ENCODE results near the gene CDS2. TPM values are rescaled to one million over a fixed set of nuclear protein-coding genes. Genes with fewer than 3 reads are reported as not detected.

Gene CDS2
- total and polyA plus RNA-seq, 2 of the 13 experiments (the other 11 are each of a cell fraction or from before 2014, with no cell fraction given) = 81.3 to 153 TPM

DNA sequence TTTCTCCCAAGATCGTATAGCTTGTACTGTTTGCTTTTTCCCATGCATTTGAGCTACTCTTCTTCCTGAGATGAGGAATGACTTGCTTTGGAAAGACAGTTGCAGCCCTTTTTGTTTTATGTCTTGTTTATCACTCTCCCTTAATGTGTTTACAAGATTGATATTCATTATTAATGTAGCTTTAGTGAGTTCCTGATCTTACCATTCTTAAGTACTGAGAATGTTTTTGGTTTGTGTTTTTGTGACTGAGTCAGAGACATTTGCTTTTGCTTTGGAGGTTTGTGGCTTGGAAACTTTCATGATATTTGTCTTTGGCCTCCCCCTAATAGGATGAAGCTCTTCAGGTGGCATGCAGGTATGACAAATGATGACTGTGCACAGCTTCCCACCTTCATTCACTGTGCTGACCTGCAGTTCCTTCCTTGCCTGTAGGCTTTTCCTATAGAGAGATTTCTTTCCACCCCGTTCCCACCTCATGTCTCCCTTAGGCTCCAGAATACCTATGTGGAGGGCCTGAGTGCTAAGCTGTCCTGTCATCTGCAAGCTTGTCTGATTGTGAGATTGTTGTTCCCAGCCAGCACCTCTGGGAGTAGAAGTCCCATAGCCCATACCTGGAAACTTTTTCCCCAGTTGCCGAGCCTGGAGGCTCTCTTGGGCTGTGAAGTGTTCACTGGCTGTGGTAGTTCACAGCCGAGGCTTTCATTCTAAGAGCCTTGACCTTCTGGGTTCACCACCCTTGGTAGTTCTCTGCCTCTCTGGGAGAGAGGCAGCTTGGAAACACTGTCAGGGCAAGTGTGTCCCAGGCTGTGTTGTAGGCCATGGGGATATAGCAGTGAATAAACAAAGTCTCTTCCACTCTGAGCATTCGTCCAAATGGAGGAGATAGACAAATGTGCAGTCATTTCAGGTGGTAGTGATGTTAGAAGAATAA lies 27.1 kb downstream of the CDS2 start (continued):
- TF ChIP-seq ETV5 (CRISPR knock-in tag; IDR thresholded peaks at IDR 0.05; ENCODE audit: borderline replicate concordance) = no peak; the same call in 1 of the 2 replicates
- TF ChIP-seq, protein P1, sequence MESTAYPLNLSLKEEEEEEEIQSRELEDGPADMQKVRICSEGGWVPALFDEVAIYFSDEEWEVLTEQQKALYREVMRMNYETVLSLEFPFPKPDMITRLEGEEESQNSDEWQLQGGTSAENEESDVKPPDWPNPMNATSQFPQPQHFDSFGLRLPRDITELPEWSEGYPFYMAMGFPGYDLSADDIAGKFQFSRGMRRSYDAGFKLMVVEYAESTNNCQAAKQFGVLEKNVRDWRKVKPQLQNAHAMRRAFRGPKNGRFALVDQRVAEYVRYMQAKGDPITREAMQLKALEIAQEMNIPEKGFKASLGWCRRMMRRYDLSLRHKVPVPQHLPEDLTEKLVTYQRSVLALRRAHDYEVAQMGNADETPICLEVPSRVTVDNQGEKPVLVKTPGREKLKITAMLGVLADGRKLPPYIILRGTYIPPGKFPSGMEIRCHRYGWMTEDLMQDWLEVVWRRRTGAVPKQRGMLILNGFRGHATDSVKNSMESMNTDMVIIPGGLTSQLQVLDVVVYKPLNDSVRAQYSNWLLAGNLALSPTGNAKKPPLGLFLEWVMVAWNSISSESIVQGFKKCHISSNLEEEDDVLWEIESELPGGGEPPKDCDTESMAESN (CRISPR knock-in tag; conservative IDR thresholded peaks at IDR 0.05) = 0 out of 2 replicates have a peak, but pooled peaks have one; percentile 25
- TF ChIP-seq PLSCR1 (CRISPR knock-in tag; IDR thresholded peaks at IDR 0.05; ENCODE audit: borderline replicate concordance) = no peak
- no peak for TF ChIP-seq MTA1 (CRISPR knock-in tag; IDR thresholded peaks at IDR 0.05; ENCODE audit: borderline replicate concordance)
- peak; percentile 40; the same call in 1 of the 2 replicates for TF ChIP-seq ZNF350 (CRISPR knock-in tag; IDR thresholded peaks at IDR 0.05; ENCODE audit: borderline replicate concordance, low read depth)
- TF ChIP-seq CREB1 (IDR thresholded peaks at IDR 0.05) = 0 out of 2 replicates have a peak, but pooled peaks have one; percentile 21
- no peak for TF ChIP-seq CREB1 (CRISPR knock-in tag; IDR thresholded peaks at IDR 0.05)
- TF ChIP-seq ZNF468 (CRISPR knock-in tag; IDR thresholded peaks at IDR 0.05) = 0 out of 2 replicates have a peak, but pooled peaks have one; percentile 18
- no peak for TF ChIP-seq ZNF138 (CRISPR knock-in tag; IDR thresholded peaks at IDR 0.05; ENCODE audit: low read depth)
- TF ChIP-seq, protein P2, sequence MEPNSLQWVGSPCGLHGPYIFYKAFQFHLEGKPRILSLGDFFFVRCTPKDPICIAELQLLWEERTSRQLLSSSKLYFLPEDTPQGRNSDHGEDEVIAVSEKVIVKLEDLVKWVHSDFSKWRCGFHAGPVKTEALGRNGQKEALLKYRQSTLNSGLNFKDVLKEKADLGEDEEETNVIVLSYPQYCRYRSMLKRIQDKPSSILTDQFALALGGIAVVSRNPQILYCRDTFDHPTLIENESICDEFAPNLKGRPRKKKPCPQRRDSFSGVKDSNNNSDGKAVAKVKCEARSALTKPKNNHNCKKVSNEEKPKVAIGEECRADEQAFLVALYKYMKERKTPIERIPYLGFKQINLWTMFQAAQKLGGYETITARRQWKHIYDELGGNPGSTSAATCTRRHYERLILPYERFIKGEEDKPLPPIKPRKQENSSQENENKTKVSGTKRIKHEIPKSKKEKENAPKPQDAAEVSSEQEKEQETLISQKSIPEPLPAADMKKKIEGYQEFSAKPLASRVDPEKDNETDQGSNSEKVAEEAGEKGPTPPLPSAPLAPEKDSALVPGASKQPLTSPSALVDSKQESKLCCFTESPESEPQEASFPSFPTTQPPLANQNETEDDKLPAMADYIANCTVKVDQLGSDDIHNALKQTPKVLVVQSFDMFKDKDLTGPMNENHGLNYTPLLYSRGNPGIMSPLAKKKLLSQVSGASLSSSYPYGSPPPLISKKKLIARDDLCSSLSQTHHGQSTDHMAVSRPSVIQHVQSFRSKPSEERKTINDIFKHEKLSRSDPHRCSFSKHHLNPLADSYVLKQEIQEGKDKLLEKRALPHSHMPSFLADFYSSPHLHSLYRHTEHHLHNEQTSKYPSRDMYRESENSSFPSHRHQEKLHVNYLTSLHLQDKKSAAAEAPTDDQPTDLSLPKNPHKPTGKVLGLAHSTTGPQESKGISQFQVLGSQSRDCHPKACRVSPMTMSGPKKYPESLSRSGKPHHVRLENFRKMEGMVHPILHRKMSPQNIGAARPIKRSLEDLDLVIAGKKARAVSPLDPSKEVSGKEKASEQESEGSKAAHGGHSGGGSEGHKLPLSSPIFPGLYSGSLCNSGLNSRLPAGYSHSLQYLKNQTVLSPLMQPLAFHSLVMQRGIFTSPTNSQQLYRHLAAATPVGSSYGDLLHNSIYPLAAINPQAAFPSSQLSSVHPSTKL (CRISPR knock-in tag; IDR thresholded peaks at IDR 0.05) = no peak
- peak; percentile 54 to 63 for TF ChIP-seq MAFK (conservative IDR thresholded peaks at IDR 0.05 in 1 of 2, IDR thresholded peaks at IDR 0.05 in 1 of 2; ENCODE audit: low read length in 2 of 2)
- TF ChIP-seq, protein P3, sequence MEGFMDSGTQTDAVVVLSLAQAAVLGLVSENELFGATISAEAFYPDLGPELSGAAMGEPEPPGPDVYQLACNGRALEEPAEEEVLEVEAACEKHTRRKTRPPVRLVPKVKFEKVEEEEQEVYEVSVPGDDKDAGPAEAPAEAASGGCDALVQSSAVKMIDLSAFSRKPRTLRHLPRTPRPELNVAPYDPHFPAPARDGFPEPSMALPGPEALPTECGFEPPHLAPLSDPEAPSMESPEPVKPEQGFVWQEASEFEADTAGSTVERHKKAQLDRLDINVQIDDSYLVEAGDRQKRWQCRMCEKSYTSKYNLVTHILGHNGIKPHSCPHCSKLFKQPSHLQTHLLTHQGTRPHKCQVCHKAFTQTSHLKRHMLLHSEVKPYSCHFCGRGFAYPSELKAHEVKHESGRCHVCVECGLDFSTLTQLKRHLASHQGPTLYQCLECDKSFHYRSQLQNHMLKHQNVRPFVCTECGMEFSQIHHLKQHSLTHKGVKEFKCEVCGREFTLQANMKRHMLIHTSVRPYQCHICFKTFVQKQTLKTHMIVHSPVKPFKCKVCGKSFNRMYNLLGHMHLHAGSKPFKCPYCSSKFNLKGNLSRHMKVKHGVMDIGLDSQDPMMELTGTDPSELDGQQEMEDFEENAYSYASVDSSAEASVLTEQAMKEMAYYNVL (CRISPR knock-in tag; IDR thresholded peaks at IDR 0.05; ENCODE audit: borderline replicate concordance) = no peak
- no peak for TF ChIP-seq ARID2 (CRISPR knock-in tag; IDR thresholded peaks at IDR 0.05; ENCODE audit: borderline replicate concordance)
- TF ChIP-seq SSRP1 (CRISPR knock-in tag; IDR thresholded peaks at IDR 0.05) = no peak
- TF ChIP-seq KLF6 (CRISPR knock-in tag; IDR thresholded peaks at IDR 0.05) = no peak
- TF ChIP-seq HNF4A (CRISPR knock-in tag; IDR thresholded peaks at IDR 0.05) = no peak
- TF ChIP-seq IRF2 (CRISPR knock-in tag; IDR thresholded peaks at IDR 0.05) = 0 out of 2 replicates have a peak, but pooled peaks have one; percentile 30
- TF ChIP-seq SNRNP70 (IDR thresholded peaks at IDR 0.05; ENCODE audit: low read depth, low read length) = no peak
- TF ChIP-seq MED1 (CRISPR knock-in tag; IDR thresholded peaks at IDR 0.05) = no peak; the same call in 1 of the 2 replicates
- no peak for TF ChIP-seq RBM39 (IDR thresholded peaks at IDR 0.05; ENCODE audit: low read depth, low read length, poor library complexity, severe bottlenecking)

All from HepG2 (cell line).